ENCODE results near the gene CD81.
A peak's percentile ranks its signal among the peaks of the same experiment; 100 is the strongest.

- TF ChIP-seq, protein P1, sequence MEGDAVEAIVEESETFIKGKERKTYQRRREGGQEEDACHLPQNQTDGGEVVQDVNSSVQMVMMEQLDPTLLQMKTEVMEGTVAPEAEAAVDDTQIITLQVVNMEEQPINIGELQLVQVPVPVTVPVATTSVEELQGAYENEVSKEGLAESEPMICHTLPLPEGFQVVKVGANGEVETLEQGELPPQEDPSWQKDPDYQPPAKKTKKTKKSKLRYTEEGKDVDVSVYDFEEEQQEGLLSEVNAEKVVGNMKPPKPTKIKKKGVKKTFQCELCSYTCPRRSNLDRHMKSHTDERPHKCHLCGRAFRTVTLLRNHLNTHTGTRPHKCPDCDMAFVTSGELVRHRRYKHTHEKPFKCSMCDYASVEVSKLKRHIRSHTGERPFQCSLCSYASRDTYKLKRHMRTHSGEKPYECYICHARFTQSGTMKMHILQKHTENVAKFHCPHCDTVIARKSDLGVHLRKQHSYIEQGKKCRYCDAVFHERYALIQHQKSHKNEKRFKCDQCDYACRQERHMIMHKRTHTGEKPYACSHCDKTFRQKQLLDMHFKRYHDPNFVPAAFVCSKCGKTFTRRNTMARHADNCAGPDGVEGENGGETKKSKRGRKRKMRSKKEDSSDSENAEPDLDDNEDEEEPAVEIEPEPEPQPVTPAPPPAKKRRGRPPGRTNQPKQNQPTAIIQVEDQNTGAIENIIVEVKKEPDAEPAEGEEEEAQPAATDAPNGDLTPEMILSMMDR (conservative IDR thresholded peaks at IDR 0.05; ENCODE audit: low read depth in 2 of 2), result peak; percentile 34 to 37
- TF ChIP-seq POLR2AphosphoS5 (IDR thresholded peaks at IDR 0.05; ENCODE audit: low read depth) (no peak), ETS1 (IDR thresholded peaks at IDR 0.05) (no peak), EZH2phosphoT487 (IDR thresholded peaks at IDR 0.05; ENCODE audit: unreplicated experiment) (no peak), JUNB (IDR thresholded peaks at IDR 0.05; ENCODE audit: unreplicated experiment) (no peak), EZH2 (IDR thresholded peaks at IDR 0.05; ENCODE audit: low read depth, unreplicated experiment) (no peak), CREB1 (CRISPR knock-in tag; IDR thresholded peaks at IDR 0.05; ENCODE audit: low read depth) (no peak), NANOG (IDR thresholded peaks at IDR 0.05; ENCODE audit: borderline replicate concordance) (no peak), STAT1 (IDR thresholded peaks at IDR 0.05; ENCODE audit: unreplicated experiment) (no peak), ZNF114 (CRISPR knock-in tag; IDR thresholded peaks at IDR 0.05) (no peak)
- TF ChIP-seq, protein P2, sequence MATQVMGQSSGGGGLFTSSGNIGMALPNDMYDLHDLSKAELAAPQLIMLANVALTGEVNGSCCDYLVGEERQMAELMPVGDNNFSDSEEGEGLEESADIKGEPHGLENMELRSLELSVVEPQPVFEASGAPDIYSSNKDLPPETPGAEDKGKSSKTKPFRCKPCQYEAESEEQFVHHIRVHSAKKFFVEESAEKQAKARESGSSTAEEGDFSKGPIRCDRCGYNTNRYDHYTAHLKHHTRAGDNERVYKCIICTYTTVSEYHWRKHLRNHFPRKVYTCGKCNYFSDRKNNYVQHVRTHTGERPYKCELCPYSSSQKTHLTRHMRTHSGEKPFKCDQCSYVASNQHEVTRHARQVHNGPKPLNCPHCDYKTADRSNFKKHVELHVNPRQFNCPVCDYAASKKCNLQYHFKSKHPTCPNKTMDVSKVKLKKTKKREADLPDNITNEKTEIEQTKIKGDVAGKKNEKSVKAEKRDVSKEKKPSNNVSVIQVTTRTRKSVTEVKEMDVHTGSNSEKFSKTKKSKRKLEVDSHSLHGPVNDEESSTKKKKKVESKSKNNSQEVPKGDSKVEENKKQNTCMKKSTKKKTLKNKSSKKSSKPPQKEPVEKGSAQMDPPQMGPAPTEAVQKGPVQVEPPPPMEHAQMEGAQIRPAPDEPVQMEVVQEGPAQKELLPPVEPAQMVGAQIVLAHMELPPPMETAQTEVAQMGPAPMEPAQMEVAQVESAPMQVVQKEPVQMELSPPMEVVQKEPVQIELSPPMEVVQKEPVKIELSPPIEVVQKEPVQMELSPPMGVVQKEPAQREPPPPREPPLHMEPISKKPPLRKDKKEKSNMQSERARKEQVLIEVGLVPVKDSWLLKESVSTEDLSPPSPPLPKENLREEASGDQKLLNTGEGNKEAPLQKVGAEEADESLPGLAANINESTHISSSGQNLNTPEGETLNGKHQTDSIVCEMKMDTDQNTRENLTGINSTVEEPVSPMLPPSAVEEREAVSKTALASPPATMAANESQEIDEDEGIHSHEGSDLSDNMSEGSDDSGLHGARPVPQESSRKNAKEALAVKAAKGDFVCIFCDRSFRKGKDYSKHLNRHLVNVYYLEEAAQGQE (IDR thresholded peaks at IDR 0.05; ENCODE audit: unreplicated experiment), result no peak
Observed at GRCh38 chr11:2389377-2390026, 12.4 kb downstream of the CD81 start.
